HG03097 (cell line): Measurements from ENCODE around the gene ACAD10.
"Not testable (repeated sequence)": the region's sequence is repeated elsewhere in the genome, so short reads cannot be mapped to it uniquely, and the experiment has no call there.

Source experiments
- ATAC-seq: cut with Tn5 transposase; IDR thresholded peaks from one replicate; pipeline ENCODE4 v1.9.1; 2021; ENCODE audit not compliant: unreplicated experiment, low FRiP score

Gene ACAD10

GRCh38 chr12:111686574-111687105, 787 bp downstream of the ACAD10 start:
- ATAC-seq, result no peak

- no peak for ATAC-seq
These were observed 1.4 kb downstream of the ACAD10 start for GRCh38 chr12:111687255-111687654.

- no peak for ATAC-seq
These were observed 2.1 kb downstream of the ACAD10 start for GRCh38 chr12:111687952-111688351.

- no peak for ATAC-seq
These were observed 5.4 kb downstream of the ACAD10 start for GRCh38 chr12:111691262-111691661.

- ATAC-seq, result no peak
These were observed 6.8 kb downstream of the ACAD10 start for GRCh38 chr12:111692575-111693210.

DNA sequence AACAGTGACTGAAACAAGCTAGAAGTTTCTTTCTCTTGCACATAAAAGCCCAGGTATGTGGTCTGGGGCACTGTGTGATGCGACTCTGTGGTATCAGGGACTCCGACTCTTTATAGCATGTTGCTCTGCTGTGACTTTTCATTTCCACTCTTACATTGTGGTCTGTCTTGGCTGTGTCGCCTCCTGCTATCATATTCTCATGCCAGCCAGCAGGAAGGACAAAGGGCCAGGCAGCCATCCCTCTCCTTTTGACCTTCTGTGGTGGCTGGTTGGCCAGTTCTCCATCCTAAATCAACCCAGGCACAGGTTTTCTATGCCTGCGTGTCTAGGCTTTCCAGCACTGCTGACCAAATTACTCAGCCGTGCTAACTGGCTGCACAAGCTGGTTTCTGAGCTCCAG, 8.0 kb downstream of the ACAD10 start:
- ATAC-seq, result no peak

GRCh38 chr12:111699962-111700361, 14.1 kb downstream of the ACAD10 start:
- ATAC-seq, result no peak

DNA sequence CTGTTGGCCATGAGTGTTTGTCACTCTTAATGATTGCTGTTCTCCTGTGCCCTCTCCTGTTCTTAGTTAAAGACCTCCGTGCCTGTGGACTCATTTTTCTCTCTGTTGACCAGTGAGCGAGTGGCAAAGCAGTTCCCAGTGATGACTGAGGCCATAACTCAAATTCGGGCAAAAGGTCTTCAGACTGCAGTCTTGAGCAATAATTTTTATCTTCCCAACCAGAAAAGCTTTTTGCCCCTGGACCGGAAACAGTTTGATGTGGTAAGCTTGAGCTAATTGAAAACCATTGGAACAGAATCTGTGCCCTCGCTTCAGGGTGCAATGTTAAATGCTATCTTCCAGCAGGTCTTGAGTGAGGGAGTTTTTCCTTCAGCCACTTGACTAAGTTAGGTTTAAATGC, 19.8 kb downstream of the ACAD10 start:
- no peak for ATAC-seq

DNA sequence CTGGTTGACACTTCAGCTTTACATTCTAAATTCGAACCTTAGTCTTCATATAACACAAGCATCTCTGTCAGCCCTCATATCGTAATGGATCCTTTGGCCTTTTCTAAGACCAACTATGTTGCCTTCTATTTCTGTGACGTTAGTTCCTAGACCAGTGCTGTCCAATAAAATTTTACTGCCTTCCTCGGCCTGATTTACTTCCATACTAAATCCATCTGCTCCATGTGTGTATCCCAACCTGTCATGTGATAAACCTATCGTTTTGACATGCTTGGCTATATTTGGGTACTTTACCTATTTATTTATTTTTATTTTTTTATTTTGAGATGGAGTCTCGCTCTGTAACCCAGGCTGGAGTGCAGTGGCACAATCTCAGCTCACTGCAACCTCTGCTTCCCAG, 20.3 kb downstream of the ACAD10 start:
- ATAC-seq, result no peak

- ATAC-seq, result no peak
These were observed 29.4 kb downstream of the ACAD10 start for GRCh38 chr12:111715279-111715678.

DNA sequence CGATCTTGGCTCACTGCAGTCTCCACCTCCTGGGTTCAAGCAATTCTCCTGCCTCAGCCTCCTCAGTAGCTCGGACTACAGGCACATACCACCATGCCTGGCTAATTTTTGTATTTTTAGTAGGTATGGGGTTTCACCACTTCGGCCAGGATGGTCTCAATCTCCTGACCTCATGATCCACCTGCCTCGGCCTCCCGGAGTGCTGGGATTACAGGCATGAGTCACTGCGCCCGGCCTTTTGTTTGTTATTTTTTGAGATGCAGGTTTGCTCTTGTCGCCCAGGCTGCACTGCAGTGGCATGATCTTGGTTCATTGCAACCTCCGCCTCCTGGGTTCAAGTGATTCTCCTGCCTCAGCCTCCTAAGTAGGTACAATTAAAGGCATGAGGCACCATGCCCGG, 33.5 kb downstream of the ACAD10 start:
- not testable (repeated sequence) for ATAC-seq

DNA sequence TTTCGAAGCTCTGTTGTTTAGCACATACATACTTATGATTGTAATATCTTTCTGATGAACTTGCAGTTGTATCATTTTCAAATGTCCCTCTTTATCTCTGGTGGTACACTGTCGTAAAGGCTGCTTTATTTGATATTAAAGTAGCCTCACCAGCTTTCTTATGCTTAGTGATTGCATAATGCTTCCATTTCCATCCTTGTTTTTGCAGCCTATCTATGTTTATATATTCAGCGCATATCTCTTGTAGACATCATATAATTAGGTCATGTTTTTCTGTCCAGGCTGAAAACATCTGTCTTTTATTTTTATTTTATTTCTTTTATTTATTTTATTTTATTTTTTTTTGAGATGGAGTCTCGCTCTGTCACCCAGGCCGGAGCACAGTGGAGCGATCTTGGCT, 34.6 kb downstream of the ACAD10 start:
- ATAC-seq, result no peak

GRCh38 chr12:111723646-111724360, 38.0 kb downstream of the ACAD10 start:
- ATAC-seq, result not testable (repeated sequence)

- no peak for ATAC-seq
These were observed 42.9 kb downstream of the ACAD10 start for GRCh38 chr12:111728795-111729194.

GRCh38 chr12:111730420-111730819, 44.6 kb downstream of the ACAD10 start:
- no peak for ATAC-seq

DNA sequence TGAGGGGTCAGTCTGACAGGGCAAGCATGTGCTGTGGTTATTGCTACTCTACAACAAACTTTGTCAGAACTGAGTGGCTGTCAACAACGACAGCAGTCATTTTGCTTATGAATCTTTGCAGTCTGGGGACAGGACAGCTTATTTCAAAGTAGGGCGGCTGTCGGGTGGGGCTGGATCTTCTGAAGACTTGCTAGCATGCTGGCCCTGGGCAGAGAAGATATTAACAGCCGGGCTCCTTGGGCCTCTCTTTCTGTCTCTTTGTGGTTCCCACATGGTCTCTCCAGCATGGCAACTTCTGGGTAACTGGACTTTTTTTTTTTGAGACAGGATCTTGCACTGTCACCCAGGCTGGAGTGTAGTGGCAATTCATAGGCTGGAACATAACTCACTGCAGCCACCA, 46.9 kb downstream of the ACAD10 start:
- no peak for ATAC-seq

GRCh38 chr12:111733340-111733915, 47.6 kb downstream of the ACAD10 start:
- ATAC-seq, result no peak

DNA sequence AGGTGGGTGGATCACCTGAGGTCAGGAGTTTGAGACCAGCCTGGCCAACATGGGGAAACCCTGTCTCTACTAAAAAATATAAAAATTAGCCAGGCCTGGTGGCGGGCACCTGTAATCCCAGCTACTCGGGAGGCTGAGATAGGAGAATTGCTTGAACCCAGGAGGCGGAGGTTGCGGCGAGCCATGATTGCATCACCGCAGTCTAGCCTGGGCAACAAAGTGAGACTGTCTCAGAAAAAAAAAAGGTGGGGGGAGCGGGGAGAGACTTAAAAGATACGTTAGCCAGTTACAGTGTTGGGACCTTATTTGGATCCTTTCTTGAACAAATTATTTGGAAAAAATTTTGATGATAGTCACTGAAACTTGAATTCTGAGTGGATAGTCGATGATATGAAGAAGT, 53.7 kb downstream of the ACAD10 start:
- ATAC-seq, result not testable (repeated sequence)

DNA sequence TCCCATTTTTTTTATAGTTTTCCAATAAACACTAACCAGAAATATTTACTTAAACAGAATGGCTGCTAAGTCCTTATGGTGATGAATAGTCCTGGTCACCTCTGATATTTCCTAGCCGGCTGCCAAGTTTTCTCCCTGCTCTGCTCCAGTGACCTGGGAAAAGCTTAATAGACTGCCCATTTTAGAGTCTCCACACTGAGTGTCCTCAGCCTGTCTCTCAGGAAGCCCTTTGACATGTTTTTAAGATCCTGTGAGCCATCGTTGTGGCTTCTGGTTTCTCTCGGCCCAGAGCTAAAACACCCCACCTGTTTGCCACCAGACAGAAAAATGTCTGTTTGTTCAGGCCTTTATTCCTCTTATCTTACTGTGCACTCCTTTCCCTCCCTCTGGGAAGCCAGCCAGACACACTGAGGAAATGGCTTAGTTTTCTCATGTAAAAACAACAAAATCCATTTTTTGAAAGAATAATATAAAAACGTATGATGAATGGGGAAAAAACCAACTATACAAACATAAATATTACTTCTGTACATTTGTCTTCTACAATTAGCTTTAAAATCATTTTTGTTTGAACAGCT, 55.5 kb downstream of the ACAD10 start:
- ATAC-seq, result no peak

DNA sequence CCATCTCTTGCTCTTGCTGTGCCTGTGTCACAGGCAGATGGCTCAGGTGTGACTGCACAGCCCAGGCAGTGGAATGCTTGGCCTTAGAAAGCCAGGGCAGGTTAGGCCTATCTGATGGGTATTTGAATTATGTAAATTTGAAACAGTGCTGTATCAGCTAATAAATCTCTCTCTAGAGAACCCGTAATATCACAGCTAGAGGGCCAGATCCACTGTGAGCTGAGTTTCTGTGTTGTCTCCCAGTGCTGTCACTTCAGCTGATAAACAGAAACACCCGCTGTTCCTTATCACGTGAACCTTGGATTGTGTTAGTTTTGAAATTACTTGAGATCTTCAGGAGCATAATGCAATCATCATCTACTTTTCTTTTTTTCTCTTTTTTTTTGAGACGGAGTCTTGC, 59.4 kb downstream of the ACAD10 start:
- ATAC-seq, result no peak

DNA sequence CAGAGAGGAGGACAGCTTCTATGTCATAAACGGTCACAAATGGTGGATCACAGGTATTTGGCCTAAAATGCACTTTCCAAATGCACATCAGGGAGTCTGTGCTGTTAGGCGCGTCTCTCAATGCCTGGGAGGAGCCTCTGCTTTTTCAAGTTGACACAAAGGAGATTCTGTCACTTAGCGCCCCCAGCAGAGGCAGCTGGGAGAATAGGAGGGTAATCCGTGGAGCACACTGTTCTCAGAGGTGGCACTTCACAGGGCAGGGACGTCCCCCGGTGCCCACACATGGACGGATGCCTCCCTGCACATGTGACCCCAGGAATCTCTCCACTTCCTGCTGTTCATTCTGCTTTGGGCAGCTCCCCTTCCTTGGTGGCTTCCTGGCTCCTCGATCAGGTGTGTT, 61.5 kb downstream of the ACAD10 start:
- no peak for ATAC-seq
